SK-N-DZ (cell line): Measurements from ENCODE around the gene RIIAD1. TPM values are rescaled to one million over a fixed set of nuclear protein-coding genes. Genes with fewer than 3 reads are reported as not detected.
"Not testable (repeated sequence)": the region's sequence is repeated elsewhere in the genome, so short reads cannot be mapped to it uniquely, and the experiment has no call there.

Experiments
- DNase-seq: peaks from one replicate; pipeline ENCODE4 v3.0.0-alpha.2; 2015; ENCODE audit warnings: low spot score
- polyA plus RNA-seq, 2 experiments: library from polyadenylated mRNA; depleted of rRNA; stranded (reverse); fragments of >200 nt; gene quantifications; 2 replicates each; pipeline ENCODE4 v1.2.3, GENCODE V29; 2014

RIIAD1 gene, protein sequence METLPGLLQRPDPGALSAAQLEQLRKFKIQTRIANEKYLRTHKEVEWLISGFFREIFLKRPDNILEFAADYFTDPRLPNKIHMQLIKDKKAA
- 7.4 and 11.3 TPM in 2 replicates for polyA plus RNA-seq (2014; cell fraction: cytosol; rRNA removed)
- 6.5 and 9.5 TPM in 2 replicates for polyA plus RNA-seq (2014; cell fraction: nucleus; rRNA removed)

DNA sequence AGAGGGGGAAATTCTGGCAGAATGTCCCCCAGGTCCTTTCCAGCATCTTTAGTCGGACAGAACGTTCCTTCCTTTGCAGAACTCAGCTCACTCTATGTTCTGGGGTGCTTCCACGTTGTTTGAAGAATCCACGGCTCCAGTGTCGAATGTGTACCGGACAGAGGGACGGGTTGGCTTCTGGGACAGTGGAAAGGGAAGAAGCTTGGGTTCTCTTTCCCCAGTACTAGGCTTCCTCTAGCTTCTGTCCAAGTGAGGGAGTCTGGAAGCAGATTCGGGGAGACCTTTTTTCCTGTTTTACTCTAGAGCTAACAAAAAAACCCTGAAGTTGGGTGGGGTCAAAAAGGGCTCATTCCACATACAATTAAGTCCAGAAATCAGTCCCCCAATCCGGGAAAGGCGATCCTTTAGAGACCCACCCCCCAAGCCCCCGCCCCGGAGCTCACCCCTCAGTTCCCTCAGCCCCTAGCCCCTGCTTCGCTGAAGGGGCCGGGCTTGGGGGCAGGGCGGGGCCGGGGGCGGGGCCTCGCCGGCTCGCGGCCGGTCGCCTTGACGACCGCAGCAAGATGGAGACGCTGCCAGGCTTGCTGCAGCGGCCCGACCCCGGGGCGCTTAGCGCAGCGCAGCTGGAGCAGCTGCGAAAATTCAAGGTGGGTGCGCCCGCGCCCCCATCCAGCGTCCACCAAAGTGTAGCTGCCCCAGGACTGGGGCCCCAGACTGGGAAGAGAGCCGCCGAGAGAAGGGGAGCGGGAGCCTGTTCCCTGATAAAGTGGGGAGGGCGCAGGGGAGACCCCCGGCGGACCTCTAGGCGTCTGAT is at the start of gene RIIAD1:
Gene RIIAD1 (plus strand): TSS at position 549 of the 814 bp plus-strand sequence. CDS start 15 bp downstream, at position 564.
- peak; percentile 82 for DNase-seq

DNA sequence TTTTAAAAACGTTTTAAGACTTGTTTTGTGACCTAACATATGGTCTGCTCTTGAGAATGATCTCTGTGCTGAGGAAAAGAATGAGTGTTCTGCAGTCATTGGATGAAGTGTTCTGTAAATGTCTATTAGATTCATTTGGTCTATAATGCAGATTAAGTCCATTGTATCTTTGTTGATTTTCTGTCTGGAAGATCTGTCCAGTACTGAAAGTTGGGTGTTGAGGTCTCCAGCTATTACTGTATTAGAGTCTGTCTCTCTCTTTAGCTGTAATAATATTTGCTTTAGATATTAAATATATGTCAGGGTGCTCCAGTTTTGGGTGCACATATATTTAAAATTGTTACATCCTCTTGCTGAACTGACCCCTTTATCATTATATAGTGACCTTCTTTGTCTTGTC is 47.9 kb upstream of the RIIAD1 start:
- no peak for DNase-seq

DNA sequence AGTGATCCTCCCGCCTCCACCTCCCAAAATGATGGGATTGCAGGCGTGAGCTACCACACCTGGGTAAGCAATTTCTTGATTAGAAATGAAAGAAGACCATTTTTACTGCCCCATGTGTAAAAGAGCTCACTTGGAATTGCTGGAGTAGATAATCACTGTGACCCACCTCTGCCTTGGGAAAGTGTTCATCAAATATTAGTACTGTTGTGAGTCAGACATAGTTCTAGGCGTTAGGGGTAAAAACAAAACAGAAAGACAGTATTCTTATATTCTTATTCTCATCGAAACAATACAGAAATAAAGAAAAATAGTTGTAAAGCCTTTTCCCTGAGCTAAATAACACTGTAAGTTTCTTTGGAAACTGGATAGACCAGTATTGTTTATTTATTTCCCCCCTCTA is 40.9 kb upstream of the RIIAD1 start:
- no peak for DNase-seq

DNA sequence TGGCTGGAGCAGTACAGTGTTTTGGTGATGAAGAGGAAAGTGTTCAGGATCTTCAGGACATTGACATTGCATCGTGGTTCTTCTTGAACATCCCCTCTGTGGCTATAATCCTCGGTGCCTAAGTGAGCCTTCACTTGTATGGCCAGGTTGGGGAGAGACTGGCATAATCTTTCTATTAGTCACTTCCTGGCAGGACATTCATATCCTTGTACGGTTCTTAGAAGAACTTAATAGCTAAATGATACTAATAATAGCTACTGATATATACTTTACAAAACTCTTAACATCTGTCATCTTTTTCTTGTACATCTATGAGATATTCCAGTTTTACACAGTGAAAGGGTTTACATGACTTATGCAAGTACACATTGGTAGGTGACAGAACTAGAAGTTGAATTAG is 40.5 kb upstream of the RIIAD1 start:
- DNase-seq = no peak

DNA sequence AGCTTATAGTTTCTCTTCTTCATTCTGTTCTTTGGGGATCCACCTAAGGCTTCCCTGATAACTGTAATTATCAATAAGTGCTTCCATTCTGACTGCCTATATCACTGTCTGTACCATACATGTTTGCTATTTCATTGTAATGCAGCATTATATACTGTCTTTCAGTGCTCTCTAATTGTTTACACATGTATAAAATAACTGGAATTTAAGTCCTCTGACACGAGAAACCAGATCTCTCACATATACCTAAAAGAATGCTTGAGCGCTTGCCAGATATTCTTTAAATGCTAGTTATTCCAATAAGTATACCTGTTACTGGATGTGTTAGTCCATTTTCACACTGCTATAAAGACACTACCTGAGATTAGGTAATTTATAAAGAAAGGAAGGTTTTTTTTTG is 39.4 kb upstream of the RIIAD1 start:
- DNase-seq = no peak

DNA sequence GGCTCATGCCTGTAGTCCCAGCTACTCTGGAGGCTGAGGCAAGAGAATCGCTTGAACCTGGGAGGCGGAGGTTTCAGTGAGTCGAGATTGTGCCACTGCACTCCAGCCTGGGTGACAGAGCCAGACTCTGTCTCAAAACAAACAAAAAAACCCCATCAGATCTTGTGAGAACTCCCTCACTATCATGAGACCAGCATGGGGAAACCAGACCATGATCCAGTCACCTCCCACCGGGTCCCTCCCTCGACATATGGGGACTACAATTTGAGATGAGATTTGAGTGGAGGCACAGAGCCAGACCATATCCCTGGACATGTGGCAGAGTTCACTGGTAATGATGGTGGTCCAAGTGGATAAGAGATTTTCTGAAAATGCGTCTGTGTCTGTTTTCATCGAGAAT is 38.4 kb upstream of the RIIAD1 start:
- DNase-seq = not testable (repeated sequence)

DNA sequence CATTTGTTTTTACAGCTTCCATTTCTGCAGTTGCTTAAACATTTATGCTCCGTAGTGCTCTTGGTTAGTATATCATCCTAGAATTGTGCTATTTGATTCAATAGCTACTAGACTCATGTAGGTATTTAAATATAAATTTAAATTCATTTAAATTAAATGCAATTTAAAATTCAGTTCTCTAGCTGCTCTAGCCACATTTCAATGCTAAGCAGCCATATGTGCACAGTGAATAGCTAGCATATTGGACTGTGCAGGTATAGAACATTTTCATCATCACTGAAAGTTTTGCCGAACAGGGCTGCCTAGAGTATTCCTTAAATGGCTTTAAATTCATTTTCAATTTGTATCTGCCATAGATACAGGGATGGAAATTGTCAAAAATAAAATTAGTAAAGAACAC is 37.2 kb upstream of the RIIAD1 start:
- DNase-seq = no peak

DNA sequence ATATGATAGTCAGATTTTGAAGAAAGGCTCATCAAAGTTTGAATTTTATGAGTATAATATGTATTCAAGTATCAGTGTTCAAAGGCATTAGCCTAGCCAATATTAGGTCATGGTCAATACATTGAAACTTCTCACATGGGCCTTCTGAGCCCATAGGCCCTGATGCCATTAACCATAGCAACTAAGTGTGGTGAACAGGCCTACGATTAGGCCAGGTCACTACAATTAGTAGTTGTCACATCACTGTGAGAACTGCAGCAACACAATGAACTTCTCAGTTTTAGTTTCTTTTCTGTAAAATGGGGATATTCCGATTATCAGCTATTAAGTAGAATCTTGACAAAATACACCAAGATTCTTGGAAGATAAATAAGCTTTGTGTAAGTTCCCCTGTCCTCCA is 34.8 kb upstream of the RIIAD1 start:
- no peak for DNase-seq

DNA sequence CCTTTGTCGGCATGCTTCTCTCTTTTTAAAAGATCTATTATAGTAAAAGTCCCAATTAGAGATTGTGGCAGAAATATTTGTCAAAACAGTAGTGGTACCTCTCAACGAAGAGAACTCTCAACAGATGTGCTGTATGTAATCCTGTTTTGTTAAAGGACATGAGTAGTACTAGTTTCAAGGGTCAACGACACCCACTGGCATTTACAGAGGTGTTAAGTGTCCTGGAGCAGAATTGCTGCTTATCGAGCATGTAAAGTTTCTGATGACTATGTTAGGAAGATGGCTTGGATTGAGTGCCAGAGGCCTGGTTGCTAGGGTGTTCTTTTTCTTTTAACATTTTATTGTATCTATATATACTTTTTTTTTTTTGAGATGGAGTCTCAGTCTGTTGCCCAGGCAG is 31.8 kb upstream of the RIIAD1 start:
- no peak for DNase-seq

DNA sequence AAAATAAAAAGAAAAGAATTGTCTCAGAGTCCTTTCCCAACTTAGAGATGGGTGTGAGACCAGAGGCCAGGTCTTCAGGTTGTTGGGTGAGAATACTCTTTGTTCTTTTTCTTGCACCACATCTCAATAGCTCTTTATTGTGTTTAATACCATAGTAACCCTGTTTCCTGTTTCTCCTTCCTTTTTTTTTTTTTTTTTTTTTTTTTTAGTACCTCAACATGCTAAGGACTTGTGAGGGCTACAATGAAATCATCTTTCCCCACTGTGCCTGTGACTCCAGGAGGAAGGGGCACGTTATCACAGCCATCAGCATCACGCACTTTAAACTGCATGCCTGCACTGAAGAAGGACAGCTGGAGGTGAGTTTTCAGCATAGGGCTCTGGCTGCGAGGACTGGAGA is 29.1 kb upstream of the RIIAD1 start:
- no peak for DNase-seq

DNA sequence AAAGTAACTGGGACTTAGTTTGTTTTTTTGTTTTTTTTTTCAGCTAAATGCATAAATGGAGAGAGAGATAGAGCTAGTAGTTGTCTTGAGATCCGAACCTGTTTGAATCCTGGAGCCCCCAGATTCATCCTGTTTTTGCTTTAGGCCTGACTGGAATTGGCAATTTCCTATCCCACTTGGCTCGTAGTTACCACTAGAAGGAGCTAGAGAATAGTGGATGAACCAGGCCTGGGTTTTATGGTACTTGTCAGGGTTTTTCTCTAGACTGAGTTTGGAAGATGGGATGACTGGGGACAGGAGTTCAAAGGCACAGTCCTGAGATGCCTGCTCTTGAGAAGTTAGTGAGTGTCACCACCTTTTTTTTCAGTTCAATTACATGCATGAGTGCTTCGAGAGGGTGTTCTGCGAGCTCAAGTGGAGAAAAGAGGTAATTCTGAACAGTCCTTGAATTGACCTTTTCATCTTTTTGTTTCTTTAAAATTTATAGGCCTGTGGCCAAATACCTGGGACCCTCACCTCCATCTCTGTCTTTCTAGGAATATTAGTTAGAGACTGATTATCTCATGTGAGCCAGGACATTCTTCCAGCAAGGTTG is 28.2 kb upstream of the RIIAD1 start:
- peak; percentile 63 for DNase-seq

DNA sequence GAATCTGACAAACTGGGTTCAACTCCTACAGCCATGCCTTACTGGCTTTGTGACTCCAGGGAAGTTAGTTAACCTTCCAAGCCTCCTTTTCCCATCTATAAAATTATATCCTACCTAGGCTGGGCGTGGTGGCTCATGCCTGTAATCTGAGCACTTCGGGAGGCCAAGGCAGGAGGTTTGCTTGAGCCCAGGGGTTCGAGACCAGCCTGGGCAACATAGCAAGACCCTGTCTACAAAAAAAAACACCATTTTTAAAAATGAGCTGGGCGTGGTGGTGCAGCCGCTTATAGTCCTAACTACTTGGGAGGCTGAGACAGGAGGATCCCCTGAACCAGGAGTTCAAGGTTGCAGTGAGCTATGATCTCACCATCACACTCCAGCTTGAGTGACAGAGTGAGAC is 19.8 kb upstream of the RIIAD1 start:
- no peak for DNase-seq

DNA sequence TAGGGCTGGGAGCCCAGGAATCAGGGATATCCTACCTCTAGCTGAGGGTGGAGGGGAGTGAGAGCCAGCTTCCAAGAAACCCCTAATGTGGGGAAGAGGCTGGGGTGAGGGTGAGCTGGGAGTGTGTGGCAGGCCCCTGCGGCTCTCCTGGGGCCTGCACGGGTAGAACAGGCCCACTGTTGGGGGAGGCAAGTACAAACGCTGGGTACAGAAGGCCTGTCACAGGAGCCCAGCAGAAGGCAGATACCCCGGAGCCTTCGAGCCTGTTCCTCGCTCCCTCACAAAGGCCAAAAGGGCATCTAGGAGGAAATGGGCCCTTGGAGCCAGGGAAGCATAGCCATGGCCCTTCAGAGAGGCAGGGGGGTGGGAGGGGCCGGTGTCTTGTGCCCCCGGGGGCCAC is 18.4 kb upstream of the RIIAD1 start:
- DNase-seq = no peak

DNA sequence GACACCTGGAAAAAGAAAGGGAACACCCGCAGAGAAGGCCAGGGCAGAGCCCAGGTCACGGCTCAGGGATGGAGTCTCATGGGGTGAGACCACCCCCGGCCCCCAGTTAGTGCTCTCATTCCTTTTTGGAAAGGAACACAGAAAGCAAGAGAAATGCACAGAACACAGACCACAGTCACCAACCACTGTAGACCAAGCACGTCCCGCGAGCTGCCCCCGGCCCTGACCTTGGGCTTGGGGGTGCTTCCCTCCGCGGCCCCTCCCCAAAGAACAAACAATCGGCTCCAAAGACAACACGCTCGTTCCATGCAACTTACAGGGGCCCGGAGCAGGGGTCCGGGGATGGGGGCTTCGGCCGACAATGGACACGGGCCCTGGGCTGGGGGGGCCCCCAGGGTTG is 17.5 kb upstream of the RIIAD1 start:
- no peak for DNase-seq

DNA sequence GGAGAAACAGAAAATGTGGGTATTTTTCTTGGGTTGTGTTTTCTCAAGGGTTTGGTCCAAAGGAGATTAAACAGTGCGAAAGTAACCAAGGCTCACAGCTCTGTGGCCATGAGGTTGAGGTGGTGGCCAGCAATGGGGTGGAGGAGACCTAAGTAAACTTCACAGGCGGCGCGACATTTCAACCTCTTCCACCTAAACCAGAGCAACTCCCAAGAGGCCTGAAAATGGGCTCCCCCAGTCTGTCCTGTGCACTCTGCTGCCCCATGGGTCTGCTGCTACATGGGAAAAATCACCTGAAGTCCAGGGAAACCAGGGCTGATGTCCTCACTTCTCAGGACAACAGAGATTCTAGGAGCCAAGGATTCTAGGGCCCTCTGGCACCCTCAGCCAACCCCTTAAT is 17.1 kb upstream of the RIIAD1 start:
- DNase-seq = no peak

DNA sequence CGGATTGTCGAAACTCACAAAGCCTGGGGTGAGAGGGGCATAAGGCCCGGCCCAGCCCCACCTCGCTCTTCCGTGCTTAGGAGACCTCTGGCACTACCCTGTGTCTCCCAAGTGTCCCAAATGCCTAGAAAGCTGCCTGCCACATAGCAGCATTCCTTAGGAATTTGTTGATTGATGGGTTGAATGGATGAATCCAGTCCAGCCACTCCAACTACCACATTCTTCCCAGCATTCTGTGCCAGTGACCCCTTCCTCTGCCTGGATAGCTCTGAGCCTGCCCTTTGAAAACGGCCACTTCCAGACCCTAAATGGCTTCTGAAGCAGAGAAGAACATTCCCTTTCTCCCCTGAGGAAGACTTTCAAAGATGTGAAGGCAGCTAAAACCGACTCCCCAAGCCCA is 16.2 kb upstream of the RIIAD1 start:
- DNase-seq = no peak

DNA sequence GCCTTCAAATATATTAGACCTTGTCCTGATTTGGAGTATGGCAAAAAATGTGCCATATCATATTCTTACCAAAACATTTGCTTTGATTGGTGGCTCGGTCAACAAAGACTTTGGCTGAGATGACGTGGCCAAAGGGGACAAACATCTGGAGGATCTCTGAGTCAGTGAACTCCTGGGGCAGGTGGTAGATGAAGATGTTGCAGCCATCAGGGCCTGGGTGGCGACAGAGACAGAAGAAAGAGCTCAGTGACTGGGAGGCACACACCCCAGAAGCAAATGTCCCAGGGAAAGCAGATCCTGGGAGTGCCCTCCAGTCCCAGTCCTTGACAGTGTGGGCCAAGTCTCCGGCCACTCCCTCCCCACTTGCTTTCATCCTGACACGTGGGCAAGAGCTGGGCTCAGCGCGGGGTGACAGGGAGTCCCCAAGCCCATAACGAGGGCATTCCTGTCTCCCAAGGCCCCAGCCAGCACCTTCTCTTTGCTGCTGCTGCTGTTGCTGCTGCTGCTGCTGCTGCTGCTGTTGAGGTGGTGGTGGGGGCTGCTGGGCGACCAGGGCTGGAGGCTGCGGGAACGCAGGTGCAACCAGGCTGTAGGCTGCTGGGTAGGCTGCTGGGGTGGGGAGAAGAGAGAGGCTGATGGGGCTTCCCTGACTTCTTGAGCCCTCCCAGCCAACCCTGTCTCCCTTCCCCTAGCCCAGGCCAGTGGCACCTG is 15.4 kb upstream of the RIIAD1 start:
- no peak for DNase-seq

DNA sequence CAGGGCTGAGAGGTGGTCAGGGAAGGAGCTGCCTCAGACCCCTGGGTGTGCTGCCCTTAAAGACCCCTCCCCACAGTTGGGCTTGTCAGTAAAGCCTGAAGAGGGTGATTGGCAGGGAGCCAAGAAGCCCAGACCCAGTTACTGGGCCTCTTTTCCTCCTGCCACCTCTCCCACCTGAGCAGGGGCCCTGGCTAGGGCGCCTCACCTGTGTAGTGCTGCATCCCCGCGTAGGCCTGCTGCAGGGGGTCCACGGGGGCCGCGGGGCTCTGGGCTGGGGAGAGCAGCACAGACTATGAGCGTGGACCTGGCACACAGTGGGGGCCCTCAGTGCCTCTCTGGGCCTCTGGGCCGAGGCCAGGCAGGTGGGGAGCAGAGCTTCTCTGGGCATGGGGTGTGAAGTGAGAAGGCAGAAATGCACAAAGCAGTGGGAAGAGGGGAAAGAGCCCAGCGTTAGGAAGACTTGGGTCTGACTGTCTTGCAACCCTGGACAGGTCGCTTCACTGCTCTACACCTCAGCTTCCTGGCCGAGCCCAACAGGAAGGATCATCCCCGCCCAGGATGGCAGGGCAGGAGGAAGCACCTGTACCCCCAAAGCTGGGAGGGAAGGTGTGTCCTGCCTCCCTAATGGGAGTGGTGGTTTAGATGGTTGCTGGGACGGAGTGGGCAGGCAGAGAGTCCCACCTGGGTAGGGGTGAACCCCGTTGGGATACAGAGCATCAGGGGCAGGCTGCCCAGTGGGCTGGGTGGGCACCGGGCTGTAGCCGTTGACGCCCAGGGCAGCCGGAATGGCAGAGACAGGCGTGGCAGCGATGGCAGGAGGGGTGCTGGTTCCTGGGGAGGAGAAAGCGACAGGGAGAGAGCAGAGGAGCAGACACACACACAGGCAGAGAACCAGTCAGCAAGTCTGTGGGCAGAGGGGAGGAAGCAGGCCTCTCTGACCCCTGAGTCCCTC is 14.6 kb upstream of the RIIAD1 start:
- no peak for DNase-seq

DNA sequence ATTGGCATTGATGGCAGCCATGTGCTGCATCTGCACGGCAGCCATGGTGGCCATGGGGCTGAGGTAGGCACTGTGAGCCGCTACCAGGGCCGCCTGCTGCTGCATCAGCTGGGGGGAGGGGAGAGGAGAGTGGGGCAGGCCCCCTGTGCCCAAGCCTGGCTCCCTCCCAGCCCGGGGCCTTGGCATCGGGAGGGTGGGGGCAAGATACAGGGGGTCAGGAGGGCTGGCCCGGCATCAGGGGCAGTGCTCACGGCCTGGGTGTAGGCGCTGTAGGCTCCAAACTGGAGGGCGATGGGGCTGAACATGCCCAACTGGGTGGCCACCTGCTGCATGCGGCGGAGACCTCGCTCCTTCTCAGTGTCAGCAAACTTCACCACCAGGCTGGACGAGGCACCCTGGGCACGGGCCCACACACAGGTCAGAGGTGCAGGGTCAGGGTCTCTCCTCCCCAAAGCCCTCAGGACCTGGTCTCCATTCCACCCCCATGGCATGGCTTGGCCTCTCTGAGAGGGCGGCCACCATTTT is 13.7 kb upstream of the RIIAD1 start:
- no peak for DNase-seq

DNA sequence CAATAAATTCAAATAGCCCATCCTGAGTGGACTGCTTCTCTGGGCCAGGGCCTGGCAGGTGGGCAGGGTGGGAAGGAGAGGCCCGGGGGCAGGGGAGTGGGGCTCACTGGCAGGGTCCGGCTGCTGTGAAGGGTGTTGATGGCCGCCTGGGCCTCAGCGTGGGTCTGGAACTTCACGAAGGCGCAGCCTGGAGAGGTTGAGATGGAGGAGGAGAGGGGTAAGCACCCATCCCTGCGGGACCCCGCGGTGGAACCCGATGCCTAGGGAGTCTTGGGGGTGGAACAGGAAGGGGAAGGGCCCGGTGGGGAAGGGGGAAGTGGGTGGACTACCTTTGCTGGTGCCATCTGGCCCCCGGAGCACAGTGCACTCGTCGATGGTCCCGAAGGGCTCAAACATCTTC is 12.4 kb upstream of the RIIAD1 start:
- DNase-seq = no peak
